Calu3 (cell line): ENCODE measurements around the gene ASRGL1. TPM values are rescaled to one million over a fixed set of nuclear protein-coding genes. Genes with fewer than 3 reads are reported as not detected.

Experiments used
- BruUV-seq: library from RNA; stranded (reverse); fragments of 400-500 nt; replicated peaks from 2 replicates; lab custom pipeline; 2021; lab: Mats Ljungman, UMichigan
- CTCF ChIA-PET: fragments of 300-600 bp; sonication (Branson Sonifier 250); formaldehyde crosslinking; loops from one replicate; lab custom pipeline; 2022; ENCODE audit warnings: antibody characterized with exemption; lab: Charles Lee
- DNase-seq: peaks from one replicate; pipeline ENCODE4 v3.0.0; 2022
- H3K27ac Mint-ChIP-seq: one replicate; pipeline ENCODE4 v1.8.0; 2022; ENCODE audit warnings: mixed read lengths; ENCODE audit not compliant: unreplicated experiment
- H3K27me3 Mint-ChIP-seq: one replicate; pipeline ENCODE4 v1.8.0; 2022; ENCODE audit warnings: mixed read lengths; ENCODE audit not compliant: unreplicated experiment
- H3K36me3 Mint-ChIP-seq: one replicate; pipeline ENCODE4 v1.8.0; 2022; ENCODE audit warnings: mild to moderate bottlenecking, moderate library complexity, mixed read lengths; ENCODE audit not compliant: insufficient read depth, unreplicated experiment
- H3K4me1 Mint-ChIP-seq: one replicate; pipeline ENCODE4 v1.8.0; 2022; ENCODE audit warnings: mild to moderate bottlenecking, low read depth, mixed read lengths; ENCODE audit not compliant: unreplicated experiment
- H3K4me3 Mint-ChIP-seq: one replicate; pipeline ENCODE4 v1.8.0; 2022; ENCODE audit warnings: mild to moderate bottlenecking, low read depth, moderate library complexity, mixed read lengths; ENCODE audit not compliant: unreplicated experiment
- H3K9me3 Mint-ChIP-seq: one replicate; pipeline ENCODE4 v1.8.0; 2022; ENCODE audit warnings: low read depth, mixed read lengths; ENCODE audit not compliant: unreplicated experiment
- intact Hi-C: fragments of 100-400 bp; cut with micrococcal nuclease; formaldehyde crosslinking; loops from one replicate; pipeline ENCODE4 v1.10.0; 2022; ENCODE audit not compliant: unreplicated experiment
- total RNA-seq: library from RNA; stranded (reverse); gene quantifications from 2 replicates; pipeline ENCODE4 v1.2.3, GENCODE V29; 2022
- TF ChIP-seq, protein P1 (sequence below): fragments of 200-600 bp; IDR thresholded peaks from one replicate; pipeline ENCODE4 v1.8.0; 2022; ENCODE audit warnings: antibody characterized with exemption; ENCODE audit not compliant: unreplicated experiment

Gene ASRGL1
- total RNA-seq, 1 experiment from 2014 or later: 30.3 TPM

- no peak for DNase-seq
- H3K27me3 Mint-ChIP-seq: no peaks in the 10 kb centered on the region
- TF ChIP-seq, protein P1, sequence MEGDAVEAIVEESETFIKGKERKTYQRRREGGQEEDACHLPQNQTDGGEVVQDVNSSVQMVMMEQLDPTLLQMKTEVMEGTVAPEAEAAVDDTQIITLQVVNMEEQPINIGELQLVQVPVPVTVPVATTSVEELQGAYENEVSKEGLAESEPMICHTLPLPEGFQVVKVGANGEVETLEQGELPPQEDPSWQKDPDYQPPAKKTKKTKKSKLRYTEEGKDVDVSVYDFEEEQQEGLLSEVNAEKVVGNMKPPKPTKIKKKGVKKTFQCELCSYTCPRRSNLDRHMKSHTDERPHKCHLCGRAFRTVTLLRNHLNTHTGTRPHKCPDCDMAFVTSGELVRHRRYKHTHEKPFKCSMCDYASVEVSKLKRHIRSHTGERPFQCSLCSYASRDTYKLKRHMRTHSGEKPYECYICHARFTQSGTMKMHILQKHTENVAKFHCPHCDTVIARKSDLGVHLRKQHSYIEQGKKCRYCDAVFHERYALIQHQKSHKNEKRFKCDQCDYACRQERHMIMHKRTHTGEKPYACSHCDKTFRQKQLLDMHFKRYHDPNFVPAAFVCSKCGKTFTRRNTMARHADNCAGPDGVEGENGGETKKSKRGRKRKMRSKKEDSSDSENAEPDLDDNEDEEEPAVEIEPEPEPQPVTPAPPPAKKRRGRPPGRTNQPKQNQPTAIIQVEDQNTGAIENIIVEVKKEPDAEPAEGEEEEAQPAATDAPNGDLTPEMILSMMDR: no peak
- H3K9me3 Mint-ChIP-seq: no peaks in the 10 kb centered on the region
- intact Hi-C loops: loop anchor here (5.0 kb wide), 2 partner anchors 42 to 152 kb away; no protein-coding TSS in a partner anchor
- H3K27ac Mint-ChIP-seq: no peak overlapping the region
- no TSS peak for BruUV-seq
- CTCF ChIA-PET: no interaction called here
- peaks cover 3% of the 10 kb centered on the region for H3K36me3 Mint-ChIP-seq
- H3K4me1 Mint-ChIP-seq: no peaks in the 10 kb centered on the region
- no peak overlapping the region for H3K4me3 Mint-ChIP-seq
Observed at GRCh38 chr11:62390237-62390636, 53.0 kb downstream of the ASRGL1 start.

DNA sequence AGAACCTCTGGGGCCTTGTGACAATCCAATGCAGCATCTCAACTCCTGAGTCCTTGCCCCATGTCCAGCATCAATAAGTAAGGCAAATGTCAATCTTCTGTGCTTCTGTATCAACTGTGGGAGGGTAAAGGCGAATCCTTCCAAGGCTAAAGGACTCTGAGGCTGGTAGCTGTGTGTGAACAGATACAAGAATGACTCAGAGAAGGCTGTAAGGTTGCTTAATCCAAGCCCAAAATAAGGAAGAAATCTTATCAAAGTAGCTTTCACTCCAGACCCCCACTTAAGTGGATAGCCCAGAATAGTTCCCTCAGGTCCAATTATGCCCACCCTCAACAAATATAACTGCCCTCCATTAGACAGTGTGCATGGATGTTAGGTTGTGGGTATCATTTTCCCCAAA is 53.5 kb downstream of the ASRGL1 start:
- no peak overlapping the region for H3K4me3 Mint-ChIP-seq
- no peaks in the 10 kb centered on the region for H3K27me3 Mint-ChIP-seq
- DNase-seq: no peak
- intact Hi-C loops: loop anchor here (5.0 kb wide), 2 partner anchors 42 to 152 kb away; no protein-coding TSS in a partner anchor
- no TSS peak for BruUV-seq
- TF ChIP-seq, protein P1: no peak
- CTCF ChIA-PET: no interaction called here
- no peak overlapping the region for H3K27ac Mint-ChIP-seq
- no peaks in the 10 kb centered on the region for H3K4me1 Mint-ChIP-seq
- no peaks in the 10 kb centered on the region for H3K36me3 Mint-ChIP-seq
- no peaks in the 10 kb centered on the region for H3K9me3 Mint-ChIP-seq

DNA sequence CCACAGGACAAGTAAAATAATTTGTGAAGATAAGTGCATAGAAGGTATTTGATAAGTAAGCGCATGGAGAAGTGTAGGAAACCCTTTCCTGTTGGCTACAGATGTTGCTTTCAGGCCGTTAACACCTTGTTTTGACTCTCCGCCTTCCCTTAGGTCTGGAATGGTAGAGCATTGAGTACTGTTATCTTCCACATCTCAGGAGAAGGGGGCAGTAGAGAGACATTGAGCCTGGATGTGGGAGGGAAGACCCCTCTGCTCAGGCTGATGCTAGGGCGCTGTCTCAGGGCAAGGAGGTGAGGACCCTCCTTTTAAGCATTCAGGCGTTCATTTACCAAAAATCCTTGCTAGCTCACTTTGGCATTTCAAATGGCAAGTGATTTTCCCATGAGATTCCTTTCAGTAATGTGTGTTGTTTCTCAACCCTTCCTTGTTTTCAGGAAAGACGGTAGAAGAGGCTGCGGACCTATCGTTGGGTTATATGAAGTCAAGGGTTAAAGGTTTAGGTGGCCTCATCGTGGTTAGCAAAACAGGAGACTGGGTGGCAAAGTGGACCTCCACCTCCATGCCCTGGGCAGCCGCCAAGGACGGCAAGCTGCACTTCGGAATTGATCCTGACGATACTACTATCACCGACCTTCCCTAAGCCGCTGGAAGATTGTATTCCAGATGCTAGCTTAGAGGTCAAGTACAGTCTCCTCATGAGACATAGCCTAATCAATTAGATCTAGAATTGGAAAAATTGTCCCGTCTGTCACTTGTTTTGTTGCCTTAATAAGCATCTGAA is 54.6 kb downstream of the ASRGL1 start:
- TF ChIP-seq, protein P1: no peak
- CTCF ChIA-PET: no interaction called here
- intact Hi-C loops: loop anchor here (5.0 kb wide), 2 partner anchors 40 to 150 kb away; no protein-coding TSS in a partner anchor

DNA sequence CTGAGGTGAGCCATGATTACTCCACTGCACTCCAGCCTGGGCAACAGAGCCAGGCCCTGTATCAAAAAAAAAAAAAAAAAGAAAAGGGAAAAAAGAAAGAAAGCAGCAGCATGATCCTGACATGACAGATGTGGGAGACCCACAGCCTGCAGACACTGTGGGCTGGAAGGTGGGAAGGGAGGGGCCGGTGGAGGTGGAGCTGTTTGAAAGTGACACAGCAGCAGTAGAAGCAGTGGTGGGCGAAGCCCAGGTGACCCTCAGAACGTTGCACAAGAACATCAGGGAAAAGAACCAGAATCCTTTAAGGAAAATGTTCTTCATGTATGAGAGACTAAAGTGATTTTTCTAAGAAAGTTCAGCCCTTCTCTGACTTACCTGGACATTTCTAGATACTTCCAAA is 55.3 kb downstream of the ASRGL1 start:
- BruUV-seq: TSS peak; percentile 74
- TF ChIP-seq, protein P1: no peak
- no peaks in the 10 kb centered on the region for H3K27me3 Mint-ChIP-seq
- intact Hi-C loops: loop anchor here (5.0 kb wide), 2 partner anchors 40 to 150 kb away; no protein-coding TSS in a partner anchor
- no peak for DNase-seq
- H3K36me3 Mint-ChIP-seq: no peaks in the 10 kb centered on the region
- no peak overlapping the region for H3K4me3 Mint-ChIP-seq
- no peaks in the 10 kb centered on the region for H3K4me1 Mint-ChIP-seq
- H3K9me3 Mint-ChIP-seq: no peaks in the 10 kb centered on the region
- CTCF ChIA-PET: interaction anchor here (1.0 to 1.1 kb wide), 2 partner anchors 32 to 72 kb away, joined by 3 to 4 read pairs; no protein-coding TSS in a partner anchor
- no peak overlapping the region for H3K27ac Mint-ChIP-seq

More for the DNA sequence above, 54.6 kb downstream of the ASRGL1 start:
- no TSS peak for BruUV-seq
- Mint-ChIP-seq H3K9me3 (no peaks in the 10 kb centered on the region), H3K4me1 (no peaks in the 10 kb centered on the region), H3K27ac (no peak overlapping the region), H3K4me3 (no peak overlapping the region), H3K36me3 (no peaks in the 10 kb centered on the region), H3K27me3 (no peaks in the 10 kb centered on the region)
- DNase-seq: no peak
